Mesendoderm (in vitro differentiated cells): ENCODE measurements around the gene LIN9.

ENCODE experiments used
- DNase-seq: peaks from one replicate; pipeline ENCODE4 v3.0.0; 2013
- H2AK5ac ChIP-seq: 2 replicates; pipeline ENCODE4 v1.6.1; 2013; ENCODE audit warnings: low read length, inconsistent platforms
- H2BK120ac ChIP-seq: 2 replicates; pipeline ENCODE4 v1.6.1; 2013; ENCODE audit warnings: low read depth, mild to moderate bottlenecking, low read length, moderate library complexity, mixed read lengths
- H2BK15ac ChIP-seq: replicated peaks from 2 replicates; pipeline ENCODE4 v1.6.1; 2013; ENCODE audit warnings: low read depth, mild to moderate bottlenecking, moderate library complexity
- H2BK5ac ChIP-seq: 2 replicates; pipeline ENCODE4 v1.6.1; 2013; ENCODE audit warnings: low read length, inconsistent platforms
- H3K18ac ChIP-seq: 2 replicates; pipeline ENCODE4 v1.6.1; 2013; ENCODE audit warnings: mild to moderate bottlenecking, low read length, mixed read lengths
- H3K23ac ChIP-seq: one replicate; pipeline ENCODE4 v1.6.1; 2013; ENCODE audit warnings: low read length
- H3K27ac ChIP-seq: 2 replicates; pipeline ENCODE4 v1.5.1; 2013; ENCODE audit warnings: low read depth, mild to moderate bottlenecking, inconsistent platforms, low read length, moderate library complexity
- H3K27me3 ChIP-seq: 2 replicates; pipeline ENCODE4 v1.6.1; 2013; ENCODE audit warnings: low read length, control low read depth, mild to moderate bottlenecking, inconsistent platforms; ENCODE audit not compliant: insufficient read depth, poor library complexity
- H3K36me3 ChIP-seq: 2 replicates; pipeline ENCODE4 v1.6.1; 2013; ENCODE audit warnings: low read length, inconsistent platforms; ENCODE audit not compliant: control insufficient read depth, insufficient read depth
- H3K4ac ChIP-seq: one replicate; pipeline ENCODE4 v1.6.1; 2013; ENCODE audit warnings: low read depth, mild to moderate bottlenecking, low read length, moderate library complexity
- H3K4me1 ChIP-seq: 2 replicates; pipeline ENCODE4 v1.6.1; 2013; ENCODE audit warnings: low read depth, low read length, inconsistent platforms; ENCODE audit not compliant: control insufficient read depth
- H3K4me2 ChIP-seq: 2 replicates; pipeline ENCODE4 v1.6.1; 2013; ENCODE audit warnings: low read length
- H3K4me3 ChIP-seq: 2 replicates; pipeline ENCODE4 v1.5.1; 2013; ENCODE audit warnings: mild to moderate bottlenecking, low read length
- H3K56ac ChIP-seq: one replicate; pipeline ENCODE4 v1.6.1; 2013; ENCODE audit warnings: low read length
- H3K79me1 ChIP-seq: 2 replicates; pipeline ENCODE4 v1.6.1; 2013; ENCODE audit warnings: low read length, inconsistent platforms
- H3K79me2 ChIP-seq: 2 replicates; pipeline ENCODE4 v1.6.1; 2013; ENCODE audit warnings: mild to moderate bottlenecking, low read length; ENCODE audit not compliant: control insufficient read depth, insufficient read depth
- H3K9ac ChIP-seq: 2 replicates; pipeline ENCODE4 v1.6.1; 2013; ENCODE audit warnings: low read length, inconsistent platforms
- H4K5ac ChIP-seq: one replicate; pipeline ENCODE4 v1.6.1; 2013; ENCODE audit warnings: low read length
- H4K8ac ChIP-seq: one replicate; pipeline ENCODE4 v1.6.1; 2013; ENCODE audit warnings: low read depth, mild to moderate bottlenecking, control low read depth, low read length, moderate library complexity
- WGBS: extraction: QIAGEN DNeasy Blood & Tissue Kit; methylation state at CpG from one replicate; pipeline ENCODE4 v1.1.7; 2013; ENCODE audit warnings: low lambda C conversion rate, missing lambda C conversion rate; ENCODE audit not compliant: insufficient coverage; ENCODE audit errors: extremely low coverage; 5-methylcytosine and 5-hydroxymethylcytosine counted together

Gene LIN9

DNA sequence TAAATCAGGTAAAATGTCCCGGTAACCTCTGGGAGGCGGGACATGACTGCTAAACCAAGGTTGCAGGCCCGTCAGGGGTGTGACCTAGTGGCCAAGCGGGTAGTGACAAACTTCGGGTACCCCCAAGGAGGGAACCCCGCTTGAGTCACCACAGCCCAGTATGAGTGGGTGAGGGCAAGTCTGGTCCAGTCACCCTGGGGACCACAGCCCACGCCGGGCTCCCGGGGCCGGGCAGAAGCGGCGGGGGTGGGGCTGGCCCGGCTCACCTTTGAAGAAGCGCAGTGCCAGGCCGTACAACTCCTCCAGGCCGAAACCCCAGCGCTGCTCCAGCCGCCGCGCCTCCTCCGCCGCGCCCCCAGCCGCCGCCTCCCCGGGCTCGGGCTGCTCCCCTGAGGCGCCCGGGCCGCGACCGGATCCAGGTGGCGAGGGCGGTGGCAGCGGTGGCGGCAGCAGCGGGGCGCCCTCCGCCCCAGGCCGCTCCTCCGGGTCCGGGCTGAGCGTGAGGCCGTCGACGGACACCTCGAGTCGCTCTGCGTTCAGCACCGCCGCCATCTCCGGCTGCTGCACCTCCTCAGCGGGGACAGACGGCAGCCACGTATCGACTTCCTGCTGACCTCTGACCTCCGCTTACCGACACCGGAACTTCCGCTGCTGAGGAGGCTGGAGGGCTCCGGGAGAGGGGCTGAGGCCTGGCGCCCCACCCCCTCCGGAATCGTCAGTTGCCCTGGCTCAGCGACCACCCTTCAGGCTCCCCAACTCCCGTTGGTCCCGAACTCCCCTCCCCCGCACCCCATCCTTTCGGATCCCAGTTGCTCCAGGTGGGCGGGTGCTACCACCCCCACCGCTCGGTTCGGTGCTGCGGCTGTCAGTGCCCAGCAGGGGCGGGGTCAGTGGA is 122.6 kb downstream of the LIN9 start, which contains the start of gene ACBD3:
ACBD3 (minus strand) TSS at position 618 of the 895 bp plus-strand sequence; CDS start at position 552, 66 bp downstream.
- H3K4ac ChIP-seq = peak within 1 kb of the TSS; percentile 11
- peak within 1 kb of the TSS; percentile 81 for H3K23ac ChIP-seq
- H4K8ac ChIP-seq = peak within 1 kb of the TSS; percentile 30
- no peaks in the 10 kb centered on the region for H3K4me1 ChIP-seq
- H4K5ac ChIP-seq = no peak within 1 kb of the TSS
- H2BK120ac ChIP-seq = no peak within 1 kb of the TSS
- H3K27me3 ChIP-seq = no peaks in the 10 kb centered on the region
- H2AK5ac ChIP-seq = no peak within 1 kb of the TSS
- peaks cover 5% of the 10 kb centered on the region for H3K79me1 ChIP-seq
- WGBS = no CpG with 5 or more reads among the region's 75 CpGs
- peak within 1 kb of the TSS; percentile 98 for H3K4me3 ChIP-seq
- H3K36me3 ChIP-seq = no peaks in the 10 kb centered on the region
- peak within 1 kb of the TSS; percentile 96 for H3K9ac ChIP-seq
- peak; percentile 95 for DNase-seq
- peak within 1 kb of the TSS; percentile 91 for H2BK5ac ChIP-seq
- peaks cover 36% of the 10 kb centered on the region for H3K79me2 ChIP-seq
- H3K27ac ChIP-seq = peak within 1 kb of the TSS; percentile 78
- peak within 1 kb of the TSS; percentile 63 for H3K18ac ChIP-seq
- H3K4me2 ChIP-seq = peak within 1 kb of the TSS; percentile 94
- H3K56ac ChIP-seq = peak within 1 kb of the TSS; percentile 98
- H2BK15ac ChIP-seq = no peak within 1 kb of the TSS

GRCh38 chr1:226185141-226186036 is 123.6 kb downstream of the LIN9 start:
- Histone ChIP-seq H4K8ac (no peak overlapping the region), H3K4me3 (peak overlapping the region; percentile 98), H3K27ac (no peak overlapping the region), H3K23ac (no peak overlapping the region), H3K79me1 (peaks cover 5% of the 10 kb centered on the region), H3K36me3 (no peaks in the 10 kb centered on the region), H3K9ac (peak overlapping the region; percentile 96), H3K56ac (peak overlapping the region; percentile 98), H3K79me2 (peaks cover 39% of the 10 kb centered on the region), H3K4me1 (no peaks in the 10 kb centered on the region), H3K18ac (no peak overlapping the region), H4K5ac (no peak overlapping the region), H3K4me2 (peak overlapping the region; percentile 94), H2AK5ac (no peak overlapping the region), H2BK5ac (no peak overlapping the region), H3K27me3 (no peaks in the 10 kb centered on the region), H3K4ac (no peak overlapping the region), H2BK120ac (no peak overlapping the region), H2BK15ac (no peak overlapping the region)
- no peak for DNase-seq
- no CpG with 5 or more reads among the region's 14 CpGs for WGBS

- DNase-seq = peak; percentile 46
- no peak overlapping the region for H3K23ac ChIP-seq
- H3K27ac ChIP-seq = no peak overlapping the region
- no peak overlapping the region for H3K4ac ChIP-seq
- no peak overlapping the region for H3K4me3 ChIP-seq
- no peak overlapping the region for H4K5ac ChIP-seq
- H3K79me1 ChIP-seq = peaks cover 5% of the 10 kb centered on the region
- no peak overlapping the region for H4K8ac ChIP-seq
- no peak overlapping the region for H2AK5ac ChIP-seq
- H3K18ac ChIP-seq = no peak overlapping the region
- no peak overlapping the region for H2BK5ac ChIP-seq
- peaks cover 56% of the 10 kb centered on the region for H3K79me2 ChIP-seq
- H3K27me3 ChIP-seq = no peaks in the 10 kb centered on the region
- no CpG with 5 or more reads among the region's 14 CpGs for WGBS
- no peak overlapping the region for H2BK120ac ChIP-seq
- H3K56ac ChIP-seq = no peak overlapping the region
- no peak overlapping the region for H3K4me2 ChIP-seq
- H3K36me3 ChIP-seq = no peaks in the 10 kb centered on the region
- H2BK15ac ChIP-seq = no peak overlapping the region
- H3K4me1 ChIP-seq = no peaks in the 10 kb centered on the region
- H3K9ac ChIP-seq = no peak overlapping the region
Observed at GRCh38 chr1:226181996-226182714, 126.8 kb downstream of the LIN9 start.
